DND-41 (cell line): Measurements from ENCODE around the gene ZNF736.

Experiments used
- ATAC-seq: fragments of 200-7000 bp; cut with Tn5 transposase; 3 replicates; pipeline ENCODE4 v1.9.1; 2021; ENCODE audit warnings: low read depth; ENCODE audit not compliant: insufficient read depth
- DNase-seq: peaks from one replicate; pipeline ENCODE4 v3.0.0-alpha.2; 2020
- H2AFZ ChIP-seq: 2 replicates; pipeline ENCODE4 v1.6.0; 2012; ENCODE audit warnings: low read depth, low read length
- H3K27ac ChIP-seq: 2 replicates; pipeline ENCODE4 v1.5.1; 2012; ENCODE audit warnings: low read length, inconsistent platforms
- H3K27me3 ChIP-seq: fragments of 200-600 bp; sonication (generic); 2 replicates; pipeline ENCODE4 v1.6.0; 2012; ENCODE audit warnings: low read length, mild to moderate bottlenecking, inconsistent platforms; ENCODE audit not compliant: insufficient read depth, poor library complexity
- H3K36me3 ChIP-seq: 2 replicates; pipeline ENCODE4 v1.5.1; 2012; ENCODE audit warnings: low read length, inconsistent platforms; ENCODE audit not compliant: insufficient read depth
- H3K4me1 ChIP-seq: 2 replicates; pipeline ENCODE4 v1.5.1; 2012; ENCODE audit warnings: mild to moderate bottlenecking, low read length; ENCODE audit not compliant: insufficient read depth
- H3K4me2 ChIP-seq: 2 replicates; pipeline ENCODE4 v1.6.0; 2012; ENCODE audit warnings: mild to moderate bottlenecking, moderate library complexity, low read length, inconsistent platforms; ENCODE audit not compliant: insufficient read depth
- H3K4me3 ChIP-seq, 2 experiments: fragments of 200-600 bp in 1 of 2; shearing (Covaris generic) in 1 of 2; 2 replicates each; pipeline ENCODE4 v1.5.1; 2012 to 2016; ENCODE audit warnings: inconsistent platforms in 2 of 2, low read length in 2 of 2, mild to moderate bottlenecking in 2 of 2, low read depth in 1 of 2, moderate library complexity in 1 of 2
- H3K79me2 ChIP-seq: 2 replicates; pipeline ENCODE4 v1.6.0; 2012; ENCODE audit warnings: low read length, inconsistent platforms; ENCODE audit not compliant: insufficient read depth
- H3K9ac ChIP-seq: 2 replicates; pipeline ENCODE4 v1.6.0; 2012; ENCODE audit warnings: low read depth, mild to moderate bottlenecking, inconsistent platforms, low read length, moderate library complexity
- H3K9me3 ChIP-seq: 2 replicates; pipeline ENCODE4 v1.5.1; 2012; ENCODE audit warnings: low read length, moderate library complexity, mild to moderate bottlenecking, inconsistent platforms; ENCODE audit not compliant: insufficient read depth, severe bottlenecking
- H4K20me1 ChIP-seq: 2 replicates; pipeline ENCODE4 v1.6.0; 2012; ENCODE audit warnings: low read length; ENCODE audit not compliant: insufficient read depth
- EZH2 ChIP-seq: IDR thresholded peaks from 3 replicates; pipeline ENCODE4 v1.6.1; 2012; ENCODE audit warnings: borderline replicate concordance, low read depth, mild to moderate bottlenecking, moderate library complexity, low read length, inconsistent platforms; ENCODE audit not compliant: severe bottlenecking
- TF ChIP-seq, protein P1 (sequence below): IDR thresholded peaks from 2 replicates; pipeline ENCODE4 v1.5.1; 2012; ENCODE audit warnings: borderline replicate concordance, low read length, moderate library complexity, mild to moderate bottlenecking; ENCODE audit not compliant: poor library complexity, severe bottlenecking; ENCODE audit errors: extremely low read depth

Gene ZNF736

DNA sequence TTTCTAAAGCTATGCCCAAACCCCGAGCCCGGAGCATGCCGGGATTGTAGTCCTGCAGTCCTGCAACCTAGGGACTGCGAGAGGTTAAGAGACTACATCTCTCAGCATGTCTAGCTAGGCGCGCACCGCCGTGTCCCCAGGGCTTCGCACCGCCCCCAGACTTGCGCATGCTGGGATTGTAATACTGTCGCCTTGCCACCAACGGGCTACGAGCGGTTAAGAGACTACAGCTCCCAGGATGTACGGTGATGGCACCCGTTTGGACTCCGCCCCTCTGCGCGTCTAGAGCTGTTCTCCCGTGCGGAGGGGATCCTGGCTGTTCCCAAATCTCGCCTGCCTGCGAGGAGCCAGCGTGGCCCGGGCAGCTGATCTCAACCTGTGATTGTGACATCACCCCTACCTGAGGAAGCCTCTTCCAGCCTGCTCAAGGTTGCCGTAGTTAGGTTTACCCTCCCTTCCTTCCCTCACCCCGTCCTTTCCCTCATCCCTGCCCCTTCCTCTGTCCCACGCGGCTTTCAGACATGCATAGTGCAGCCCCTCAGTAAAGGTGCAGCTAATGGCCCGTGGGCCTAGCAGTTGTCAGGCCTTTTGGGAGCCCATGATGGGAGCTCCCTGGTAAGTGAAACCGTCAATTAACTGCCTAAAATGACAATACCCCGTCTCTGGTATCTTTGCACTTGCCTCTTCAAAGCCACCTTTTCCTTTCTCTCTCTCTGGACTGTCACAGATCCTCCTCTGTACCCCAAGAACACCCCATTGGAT, 6.3 kb upstream of the ZNF736 start:
- TF ChIP-seq, protein P1, sequence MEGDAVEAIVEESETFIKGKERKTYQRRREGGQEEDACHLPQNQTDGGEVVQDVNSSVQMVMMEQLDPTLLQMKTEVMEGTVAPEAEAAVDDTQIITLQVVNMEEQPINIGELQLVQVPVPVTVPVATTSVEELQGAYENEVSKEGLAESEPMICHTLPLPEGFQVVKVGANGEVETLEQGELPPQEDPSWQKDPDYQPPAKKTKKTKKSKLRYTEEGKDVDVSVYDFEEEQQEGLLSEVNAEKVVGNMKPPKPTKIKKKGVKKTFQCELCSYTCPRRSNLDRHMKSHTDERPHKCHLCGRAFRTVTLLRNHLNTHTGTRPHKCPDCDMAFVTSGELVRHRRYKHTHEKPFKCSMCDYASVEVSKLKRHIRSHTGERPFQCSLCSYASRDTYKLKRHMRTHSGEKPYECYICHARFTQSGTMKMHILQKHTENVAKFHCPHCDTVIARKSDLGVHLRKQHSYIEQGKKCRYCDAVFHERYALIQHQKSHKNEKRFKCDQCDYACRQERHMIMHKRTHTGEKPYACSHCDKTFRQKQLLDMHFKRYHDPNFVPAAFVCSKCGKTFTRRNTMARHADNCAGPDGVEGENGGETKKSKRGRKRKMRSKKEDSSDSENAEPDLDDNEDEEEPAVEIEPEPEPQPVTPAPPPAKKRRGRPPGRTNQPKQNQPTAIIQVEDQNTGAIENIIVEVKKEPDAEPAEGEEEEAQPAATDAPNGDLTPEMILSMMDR, result peak; percentile 29
- TF ChIP-seq EZH2, result no peak
- peaks cover 32% of the 10 kb centered on the region for H3K4me1 ChIP-seq
- peak overlapping the region; percentile 93 for H3K27ac ChIP-seq
- peak overlapping the region; percentile 30 to 70; a peak in 3 of 4 replicates for H3K4me3 ChIP-seq
- H3K9me3 ChIP-seq, result no peaks in the 10 kb centered on the region
- ATAC-seq (peak; percentile 98), DNase-seq (peak; percentile 98)
- peak overlapping the region; percentile 66 for H3K4me2 ChIP-seq
- no peaks in the 10 kb centered on the region for H4K20me1 ChIP-seq
- no peaks in the 10 kb centered on the region for H3K27me3 ChIP-seq
- peak overlapping the region; percentile 85 for H2AFZ ChIP-seq
- H3K36me3 ChIP-seq, result peaks cover 10% of the 10 kb centered on the region
- peaks cover 10% of the 10 kb centered on the region for H3K79me2 ChIP-seq
- peak overlapping the region; percentile 74 for H3K9ac ChIP-seq

DNA sequence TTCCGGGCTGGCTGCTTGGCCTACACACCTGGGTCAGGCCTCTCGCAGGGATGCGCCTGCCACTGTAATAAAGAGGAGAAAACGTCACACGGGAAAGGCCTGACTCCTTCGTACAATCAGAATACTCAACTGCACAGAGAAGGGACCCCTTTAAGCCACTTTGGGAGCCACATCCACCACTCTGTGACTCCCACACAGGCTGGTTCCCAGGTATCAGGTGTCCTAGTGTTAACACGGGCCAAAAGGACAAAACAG, 5.8 kb upstream of the ZNF736 start:
- Histone ChIP-seq H3K4me2 (peak overlapping the region; percentile 66), H3K27ac (peak overlapping the region; percentile 93)
- DNase-seq, result peak; percentile 46

DNA sequence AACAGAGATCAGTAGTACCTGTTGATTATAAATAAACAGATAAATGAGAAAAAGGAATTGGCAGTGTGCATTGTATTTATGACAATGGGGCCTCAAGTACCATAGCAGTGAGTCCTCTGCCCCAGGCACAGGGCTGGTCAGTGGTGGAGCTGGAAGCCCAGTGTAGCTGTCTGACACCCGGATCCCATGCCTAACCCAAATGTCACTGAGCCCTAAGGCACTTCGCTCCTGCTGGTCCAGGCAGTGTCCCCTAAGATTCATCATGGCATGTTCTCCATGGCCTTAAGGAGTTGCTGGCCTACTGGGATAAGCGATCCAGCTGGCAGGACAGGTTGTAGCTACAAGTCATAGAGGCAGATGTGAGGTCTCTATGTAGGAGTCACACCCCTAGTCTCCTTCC, 3.3 kb upstream of the ZNF736 start:
- peaks cover 54% of the 10 kb centered on the region for H3K4me1 ChIP-seq
- H2AFZ ChIP-seq, result no peak overlapping the region
- no peak overlapping the region for H3K4me3 ChIP-seq
- no peaks in the 10 kb centered on the region for H3K27me3 ChIP-seq
- ATAC-seq, result no peak
- peaks cover 29% of the 10 kb centered on the region for H3K79me2 ChIP-seq
- TF ChIP-seq, protein P1, result no peak
- TF ChIP-seq EZH2, result no peak
- peaks cover 18% of the 10 kb centered on the region for H3K36me3 ChIP-seq
- DNase-seq, result no peak
- H4K20me1 ChIP-seq, result no peaks in the 10 kb centered on the region
- no peak overlapping the region for H3K4me2 ChIP-seq
- H3K9ac ChIP-seq, result no peak overlapping the region
- no peaks in the 10 kb centered on the region for H3K9me3 ChIP-seq
- no peak overlapping the region for H3K27ac ChIP-seq

More for the DNA sequence above, 5.8 kb upstream of the ZNF736 start:
- H3K9me3 ChIP-seq, result no peaks in the 10 kb centered on the region
- no peaks in the 10 kb centered on the region for H4K20me1 ChIP-seq
- H3K4me3 ChIP-seq, result peak overlapping the region; percentile 30 to 70; a peak in 3 of 4 replicates
- no peak for TF ChIP-seq EZH2
- TF ChIP-seq, protein P1, result no peak
- H2AFZ ChIP-seq, result peak overlapping the region; percentile 85
- ATAC-seq, result no peak
- H3K27me3 ChIP-seq, result no peaks in the 10 kb centered on the region
- H3K9ac ChIP-seq, result peak overlapping the region; percentile 74
- peaks cover 13% of the 10 kb centered on the region for H3K79me2 ChIP-seq
- H3K36me3 ChIP-seq, result peaks cover 10% of the 10 kb centered on the region
- H3K4me1 ChIP-seq, result peaks cover 37% of the 10 kb centered on the region
